ENCODE results near the gene PARD3B.

DNA sequence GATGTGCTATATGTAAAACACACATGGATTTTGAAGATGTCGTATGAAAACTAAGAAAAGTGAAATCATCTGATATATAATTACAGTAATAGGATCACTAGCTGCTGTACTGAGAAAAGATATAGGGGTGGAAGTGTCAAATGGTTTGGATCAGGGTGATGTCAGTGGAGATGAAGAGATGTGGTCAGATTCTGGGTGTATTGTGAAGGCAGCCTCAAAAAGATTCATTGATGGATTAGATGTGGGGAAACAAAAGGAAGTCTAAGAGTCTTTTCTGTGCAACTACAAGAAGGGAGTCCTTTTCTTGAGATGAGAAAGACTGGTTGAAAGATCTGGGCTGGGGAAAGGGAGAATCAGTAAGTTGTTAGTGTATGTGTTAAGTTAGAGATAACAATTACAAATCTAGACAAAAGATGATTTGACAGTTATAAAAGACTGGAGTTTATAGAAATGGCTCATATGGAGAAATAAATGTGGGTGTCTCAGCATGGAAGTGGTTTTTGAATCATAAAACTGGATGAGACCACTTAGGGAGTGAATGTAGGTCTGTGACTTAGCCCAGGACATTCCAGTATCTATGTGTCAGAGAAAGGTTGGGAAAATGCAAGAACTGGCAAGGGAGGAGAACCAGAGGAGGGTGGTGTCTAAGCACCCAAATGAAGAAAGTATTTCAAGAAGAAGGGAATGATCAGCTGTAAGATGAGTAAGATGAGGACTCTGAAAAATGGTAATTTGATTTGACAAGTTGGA is 347.4 kb downstream of the PARD3B start:
- TF ChIP-seq POLR2A (IDR thresholded peaks at IDR 0.05; ENCODE audit: low read depth, low read length): no peak
- TF ChIP-seq POLR2AphosphoS5 (IDR thresholded peaks at IDR 0.05; ENCODE audit: low read depth, low read length): no peak
- TF ChIP-seq TAF1 (IDR thresholded peaks at IDR 0.05; ENCODE audit: borderline replicate concordance, low read depth, low read length): no peak

Measured in GM12892 (cell line).